Progenitor cell of endocrine pancreas (in vitro differentiated cells): ENCODE results near the gene LAMB4. TPM values are rescaled to one million over a fixed set of nuclear protein-coding genes. Genes with fewer than 3 reads are reported as not detected.

Experiments used
- DNase-seq: peaks from one replicate; pipeline ENCODE4 v3.0.0; 2021; ENCODE audit warnings: low spot score; ENCODE audit not compliant: unreplicated experiment
- H3K27ac Mint-ChIP-seq: 2 replicates; pipeline ENCODE4 v1.8.0; 2021; ENCODE audit warnings: mild to moderate bottlenecking, moderate library complexity, mixed read lengths
- H3K27me3 Mint-ChIP-seq: 2 replicates; pipeline ENCODE4 v1.8.0; 2021; ENCODE audit warnings: mixed read lengths
- H3K36me3 Mint-ChIP-seq: 2 replicates; pipeline ENCODE4 v1.8.0; 2022; ENCODE audit warnings: mixed read lengths; ENCODE audit not compliant: insufficient read depth
- H3K4me1 Mint-ChIP-seq: 2 replicates; pipeline ENCODE4 v1.8.0; 2021; ENCODE audit warnings: low read depth, mixed read lengths
- H3K4me3 Mint-ChIP-seq: 2 replicates; pipeline ENCODE4 v1.8.0; 2021; ENCODE audit warnings: low read depth, mild to moderate bottlenecking, moderate library complexity, mixed read lengths
- H3K9me3 Mint-ChIP-seq: 2 replicates; pipeline ENCODE4 v1.8.0; 2021; ENCODE audit warnings: low read depth, mixed read lengths
- CTCF ChIP-seq: fragments of 200-600 bp; sonication (generic); IDR thresholded peaks from one replicate; pipeline ENCODE4 v1.5.0; 2021; ENCODE audit warnings: antibody characterized with exemption, mild to moderate bottlenecking; ENCODE audit not compliant: unreplicated experiment
- total RNA-seq: library from RNA; stranded (reverse); gene quantifications from 2 replicates; pipeline ENCODE4 v1.2.1, GENCODE V29; 2021

LAMB4 gene
- total RNA-seq, 1 donor from 2014 or later, result 0.12 TPM

- H3K9me3 Mint-ChIP-seq, result peaks cover 3% of the 10 kb centered on the region
- H3K27me3 Mint-ChIP-seq, result no peaks in the 10 kb centered on the region
- no peak for TF ChIP-seq CTCF
- H3K27ac Mint-ChIP-seq, result no peak overlapping the region
- no peak overlapping the region for H3K4me3 Mint-ChIP-seq
- H3K36me3 Mint-ChIP-seq, result no peaks in the 10 kb centered on the region
- H3K4me1 Mint-ChIP-seq, result peaks cover 7% of the 10 kb centered on the region
- DNase-seq, result no peak
These were observed 27.4 kb downstream of the LAMB4 start for GRCh38 chr7:108102671-108103312.

- Mint-ChIP-seq H3K9me3 (peaks cover 3% of the 10 kb centered on the region), H3K27me3 (no peaks in the 10 kb centered on the region), H3K27ac (no peak overlapping the region), H3K36me3 (no peaks in the 10 kb centered on the region), H3K4me1 (peaks cover 7% of the 10 kb centered on the region), H3K4me3 (no peak overlapping the region)
- DNase-seq, result no peak
- no peak for TF ChIP-seq CTCF
These were observed 28.4 kb downstream of the LAMB4 start for GRCh38 chr7:108101759-108102158.

GRCh38 chr7:108099713-108100112, 30.4 kb downstream of the LAMB4 start:
- no peaks in the 10 kb centered on the region for H3K36me3 Mint-ChIP-seq
- peaks cover 3% of the 10 kb centered on the region for H3K9me3 Mint-ChIP-seq
- H3K27me3 Mint-ChIP-seq, result no peaks in the 10 kb centered on the region
- no peak for DNase-seq
- H3K4me3 Mint-ChIP-seq, result no peak overlapping the region
- TF ChIP-seq CTCF, result no peak
- peaks cover 25% of the 10 kb centered on the region for H3K4me1 Mint-ChIP-seq
- no peak overlapping the region for H3K27ac Mint-ChIP-seq

GRCh38 chr7:108097703-108098102, 32.5 kb downstream of the LAMB4 start:
- peaks cover 3% of the 10 kb centered on the region for H3K9me3 Mint-ChIP-seq
- no peak for DNase-seq
- peak; percentile 36 for TF ChIP-seq CTCF
- no peaks in the 10 kb centered on the region for H3K36me3 Mint-ChIP-seq
- H3K27me3 Mint-ChIP-seq, result no peaks in the 10 kb centered on the region
- H3K4me3 Mint-ChIP-seq, result no peak overlapping the region
- H3K27ac Mint-ChIP-seq, result no peak overlapping the region
- H3K4me1 Mint-ChIP-seq, result peaks cover 37% of the 10 kb centered on the region

- Mint-ChIP-seq H3K36me3 (no peaks in the 10 kb centered on the region), H3K4me1 (peaks cover 42% of the 10 kb centered on the region), H3K27ac (no peak overlapping the region), H3K9me3 (peaks cover 3% of the 10 kb centered on the region), H3K27me3 (no peaks in the 10 kb centered on the region), H3K4me3 (no peak overlapping the region)
- no peak for DNase-seq
- TF ChIP-seq CTCF, result no peak
These were observed 33.2 kb downstream of the LAMB4 start for GRCh38 chr7:108096996-108097395.
